GM23338 (cell line): ENCODE results near the gene RAD51B. TPM values are rescaled to one million over a fixed set of nuclear protein-coding genes. Genes with fewer than 3 reads are reported as not detected.

ENCODE experiments used
- ATAC-seq: fragments of 200-7000 bp; cut with Tn5 transposase; 3 replicates; pipeline ENCODE4 v1.9.1; 2020
- DNase-seq: peaks from one replicate; pipeline ENCODE4 v3.0.0-alpha.2; 2015; ENCODE audit warnings: low spot score
- H2AFZ ChIP-seq: fragments of 200-600 bp; sonication (generic); 2 replicates; pipeline ENCODE4 v1.8.0; 2016; ENCODE audit warnings: antibody characterized with exemption, mild to moderate bottlenecking, moderate library complexity
- H3F3A ChIP-seq: fragments of 200-600 bp; sonication (generic); replicated peaks from 2 replicates; pipeline ENCODE4 v1.8.0; 2017; ENCODE audit warnings: antibody characterized with exemption, mixed run types, low read depth
- H3K27ac ChIP-seq: fragments of 200-600 bp; sonication (generic); 2 replicates; pipeline ENCODE4 v1.6.1; 2016; ENCODE audit warnings: low read depth
- H3K27me3 ChIP-seq: fragments of 200-600 bp; sonication (generic); 2 replicates; pipeline ENCODE4 v1.8.0; 2016; ENCODE audit warnings: mild to moderate bottlenecking, mixed run types, moderate library complexity; ENCODE audit not compliant: insufficient read depth
- H3K36me3 ChIP-seq: fragments of 200-600 bp; sonication (generic); 2 replicates; pipeline ENCODE4 v1.8.0; 2016; ENCODE audit warnings: mild to moderate bottlenecking; ENCODE audit not compliant: insufficient read depth
- H3K4me1 ChIP-seq: fragments of 200-600 bp; sonication (generic); 2 replicates; pipeline ENCODE4 v1.8.0; 2016; ENCODE audit warnings: mild to moderate bottlenecking, moderate library complexity; ENCODE audit not compliant: insufficient read depth
- H3K4me2 ChIP-seq: fragments of 200-600 bp; sonication (generic); 2 replicates; pipeline ENCODE4 v1.7.1; 2017; ENCODE audit warnings: mixed run types
- H3K4me3 ChIP-seq: fragments of 200-600 bp; sonication (generic); 2 replicates; pipeline ENCODE4 v1.6.1; 2016; ENCODE audit warnings: mixed run types
- H3K79me2 ChIP-seq: fragments of 200-600 bp; sonication (generic); replicated peaks from 2 replicates; pipeline ENCODE4 v1.8.0; 2017; ENCODE audit warnings: mild to moderate bottlenecking; ENCODE audit not compliant: insufficient read depth
- H3K9me2 ChIP-seq: fragments of 200-600 bp; sonication (generic); 2 replicates; pipeline ENCODE4 v1.8.0; 2017; ENCODE audit not compliant: insufficient read depth
- H4K20me1 ChIP-seq: fragments of 200-600 bp; sonication (generic); replicated peaks from 2 replicates; pipeline ENCODE4 v1.8.0; 2017; ENCODE audit warnings: mild to moderate bottlenecking; ENCODE audit not compliant: insufficient read depth
- H3K27ac Mint-ChIP-seq: 2 replicates; pipeline ENCODE4 v1.8.0; 2020; ENCODE audit warnings: inconsistent platforms, mild to moderate bottlenecking, moderate library complexity, mixed read lengths
- H3K27me3 Mint-ChIP-seq: 3 replicates; pipeline ENCODE4 v1.8.0; 2022; ENCODE audit warnings: low read depth, mild to moderate bottlenecking, moderate library complexity, mixed read lengths, inconsistent platforms; ENCODE audit not compliant: insufficient read depth, poor library complexity
- H3K36me3 Mint-ChIP-seq: 3 replicates; pipeline ENCODE4 v1.8.0; 2021; ENCODE audit warnings: low read depth, mild to moderate bottlenecking, inconsistent platforms, moderate library complexity, mixed read lengths
- H3K4me1 Mint-ChIP-seq: 3 replicates; pipeline ENCODE4 v1.8.0; 2020; ENCODE audit warnings: mild to moderate bottlenecking, inconsistent platforms, mixed read lengths
- H3K4me3 Mint-ChIP-seq: 3 replicates; pipeline ENCODE4 v1.8.0; 2021; ENCODE audit warnings: moderate library complexity, mild to moderate bottlenecking, inconsistent platforms, mixed read lengths
- H3K9me3 Mint-ChIP-seq: 3 replicates; pipeline ENCODE4 v1.8.0; 2020; ENCODE audit warnings: moderate library complexity, mild to moderate bottlenecking, inconsistent platforms, mixed read lengths
- CREB1 ChIP-seq: fragments of 250-450 bp; sonication (Bioruptor Pico); IDR thresholded peaks from 2 replicates; pipeline ENCODE4 v1.5.0; 2020; ENCODE audit warnings: low read depth, mild to moderate bottlenecking, moderate library complexity
- CTCF ChIP-seq, 2 experiments: fragments of 200-600 bp in 1 of 2; sonication (generic) in 1 of 2; conservative IDR thresholded peaks; 2 replicates each; pipeline versions ENCODE4 v1.5.1 to v1.6.1; 2016 to 2017; ENCODE audit warnings: antibody characterized with exemption in 2 of 2, low read depth in 2 of 2, mild to moderate bottlenecking in 2 of 2, moderate library complexity in 1 of 2
- ETS1 ChIP-seq: IDR thresholded peaks from 2 replicates; pipeline ENCODE4 v1.6.1; 2016; ENCODE audit warnings: antibody characterized with exemption
- EZH2 ChIP-seq: fragments of 200-600 bp; sonication (generic); IDR thresholded peaks from one replicate; pipeline ENCODE4 v1.8.0; 2017; ENCODE audit warnings: antibody characterized with exemption, mild to moderate bottlenecking, low read depth; ENCODE audit not compliant: unreplicated experiment
- EZH2phosphoT487 ChIP-seq: fragments of 200-600 bp; sonication (generic); IDR thresholded peaks from one replicate; pipeline ENCODE4 v1.8.1; 2018; ENCODE audit warnings: antibody characterized with exemption; ENCODE audit not compliant: unreplicated experiment
- JUNB ChIP-seq: IDR thresholded peaks from one replicate; pipeline ENCODE4 v1.6.1; 2016; ENCODE audit warnings: antibody characterized with exemption; ENCODE audit not compliant: unreplicated experiment
- NANOG ChIP-seq: IDR thresholded peaks from 2 replicates; pipeline ENCODE4 v1.6.1; 2016; ENCODE audit warnings: antibody characterized with exemption, borderline replicate concordance
- POLR2AphosphoS5 ChIP-seq: IDR thresholded peaks from 2 replicates; pipeline ENCODE4 v1.6.1; 2016; ENCODE audit warnings: antibody characterized with exemption, low read depth
- REST ChIP-seq: IDR thresholded peaks from one replicate; pipeline ENCODE4 v1.6.1; 2018; ENCODE audit warnings: antibody characterized with exemption; ENCODE audit not compliant: unreplicated experiment
- STAT1 ChIP-seq: IDR thresholded peaks from one replicate; pipeline ENCODE4 v1.6.1; 2016; ENCODE audit warnings: antibody characterized with exemption; ENCODE audit not compliant: unreplicated experiment
- ZNF114 ChIP-seq: fragments of 250-450 bp; sonication (Bioruptor Pico); IDR thresholded peaks from 2 replicates; pipeline ENCODE4 v1.5.0; 2020; ENCODE audit warnings: mild to moderate bottlenecking, moderate library complexity
- ZNF331 ChIP-seq: fragments of 250-450 bp; sonication (Bioruptor Pico); IDR thresholded peaks from 2 replicates; pipeline ENCODE4 v1.5.0; 2020; ENCODE audit warnings: low read depth, mild to moderate bottlenecking, moderate library complexity
- polyA plus RNA-seq: library from polyadenylated mRNA; unstranded; fragments of >200 nt; fragmentation: Nextera tagmentation; extraction: Ambion mirVana; gene quantifications from 2 replicates; pipeline ENCODE4 v1.2.1, GENCODE V29; 2016
- total RNA-seq: library from RNA; depleted of rRNA; stranded (reverse); fragments of >200 nt; shearing (Covaris generic); gene quantifications from 2 replicates; pipeline ENCODE4 v1.2.3, GENCODE V29; 2014
- TF ChIP-seq, protein P1 (sequence below): fragments of 250-450 bp; sonication (Bioruptor Pico); IDR thresholded peaks from 2 replicates; pipeline ENCODE4 v1.5.0; 2020; ENCODE audit warnings: mild to moderate bottlenecking, moderate library complexity

RAD51B gene
- total and polyA plus RNA-seq, 2 experiments from 2014 or later, result 15.7 to 29.1 TPM

DNA sequence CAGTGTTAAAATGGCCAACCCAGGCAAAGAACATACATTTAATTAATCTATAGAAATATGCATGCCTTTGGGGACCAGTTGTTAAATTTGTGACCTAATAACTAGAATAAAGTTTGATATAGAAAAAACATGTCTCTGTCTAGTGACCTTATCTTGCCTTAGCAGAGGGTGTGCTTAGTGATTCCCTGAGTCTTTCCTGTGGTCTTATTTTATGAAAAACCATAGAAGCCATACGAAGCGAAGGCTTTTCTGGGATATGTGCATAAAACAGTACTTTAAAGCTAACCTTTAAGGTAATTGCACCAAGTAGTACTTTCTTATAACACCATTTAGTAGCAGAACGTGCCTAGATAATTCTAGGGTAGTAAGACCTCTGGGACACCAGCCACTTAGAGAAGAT lies 593.9 kb downstream of the RAD51B start:
- no peaks in the 10 kb centered on the region; the same call in 2 of the 3 replicates for H3K9me3 Mint-ChIP-seq
- H3K27ac ChIP-seq, result no peak overlapping the region
- no peak overlapping the region for H3K4me3 Mint-ChIP-seq
- no peaks in the 10 kb centered on the region for H3F3A ChIP-seq
- H2AFZ ChIP-seq, result no peak overlapping the region
- H3K36me3 ChIP-seq, result no peaks in the 10 kb centered on the region
- H3K4me3 ChIP-seq, result no peak overlapping the region
- H3K27me3 Mint-ChIP-seq, result peaks cover 2% of the 10 kb centered on the region
- no peak for TF ChIP-seq REST
- TF ChIP-seq CTCF (conservative IDR thresholded peaks at IDR 0.05; ENCODE audit: low read depth in 2 of 2), result no peak
- TF ChIP-seq, protein P1, sequence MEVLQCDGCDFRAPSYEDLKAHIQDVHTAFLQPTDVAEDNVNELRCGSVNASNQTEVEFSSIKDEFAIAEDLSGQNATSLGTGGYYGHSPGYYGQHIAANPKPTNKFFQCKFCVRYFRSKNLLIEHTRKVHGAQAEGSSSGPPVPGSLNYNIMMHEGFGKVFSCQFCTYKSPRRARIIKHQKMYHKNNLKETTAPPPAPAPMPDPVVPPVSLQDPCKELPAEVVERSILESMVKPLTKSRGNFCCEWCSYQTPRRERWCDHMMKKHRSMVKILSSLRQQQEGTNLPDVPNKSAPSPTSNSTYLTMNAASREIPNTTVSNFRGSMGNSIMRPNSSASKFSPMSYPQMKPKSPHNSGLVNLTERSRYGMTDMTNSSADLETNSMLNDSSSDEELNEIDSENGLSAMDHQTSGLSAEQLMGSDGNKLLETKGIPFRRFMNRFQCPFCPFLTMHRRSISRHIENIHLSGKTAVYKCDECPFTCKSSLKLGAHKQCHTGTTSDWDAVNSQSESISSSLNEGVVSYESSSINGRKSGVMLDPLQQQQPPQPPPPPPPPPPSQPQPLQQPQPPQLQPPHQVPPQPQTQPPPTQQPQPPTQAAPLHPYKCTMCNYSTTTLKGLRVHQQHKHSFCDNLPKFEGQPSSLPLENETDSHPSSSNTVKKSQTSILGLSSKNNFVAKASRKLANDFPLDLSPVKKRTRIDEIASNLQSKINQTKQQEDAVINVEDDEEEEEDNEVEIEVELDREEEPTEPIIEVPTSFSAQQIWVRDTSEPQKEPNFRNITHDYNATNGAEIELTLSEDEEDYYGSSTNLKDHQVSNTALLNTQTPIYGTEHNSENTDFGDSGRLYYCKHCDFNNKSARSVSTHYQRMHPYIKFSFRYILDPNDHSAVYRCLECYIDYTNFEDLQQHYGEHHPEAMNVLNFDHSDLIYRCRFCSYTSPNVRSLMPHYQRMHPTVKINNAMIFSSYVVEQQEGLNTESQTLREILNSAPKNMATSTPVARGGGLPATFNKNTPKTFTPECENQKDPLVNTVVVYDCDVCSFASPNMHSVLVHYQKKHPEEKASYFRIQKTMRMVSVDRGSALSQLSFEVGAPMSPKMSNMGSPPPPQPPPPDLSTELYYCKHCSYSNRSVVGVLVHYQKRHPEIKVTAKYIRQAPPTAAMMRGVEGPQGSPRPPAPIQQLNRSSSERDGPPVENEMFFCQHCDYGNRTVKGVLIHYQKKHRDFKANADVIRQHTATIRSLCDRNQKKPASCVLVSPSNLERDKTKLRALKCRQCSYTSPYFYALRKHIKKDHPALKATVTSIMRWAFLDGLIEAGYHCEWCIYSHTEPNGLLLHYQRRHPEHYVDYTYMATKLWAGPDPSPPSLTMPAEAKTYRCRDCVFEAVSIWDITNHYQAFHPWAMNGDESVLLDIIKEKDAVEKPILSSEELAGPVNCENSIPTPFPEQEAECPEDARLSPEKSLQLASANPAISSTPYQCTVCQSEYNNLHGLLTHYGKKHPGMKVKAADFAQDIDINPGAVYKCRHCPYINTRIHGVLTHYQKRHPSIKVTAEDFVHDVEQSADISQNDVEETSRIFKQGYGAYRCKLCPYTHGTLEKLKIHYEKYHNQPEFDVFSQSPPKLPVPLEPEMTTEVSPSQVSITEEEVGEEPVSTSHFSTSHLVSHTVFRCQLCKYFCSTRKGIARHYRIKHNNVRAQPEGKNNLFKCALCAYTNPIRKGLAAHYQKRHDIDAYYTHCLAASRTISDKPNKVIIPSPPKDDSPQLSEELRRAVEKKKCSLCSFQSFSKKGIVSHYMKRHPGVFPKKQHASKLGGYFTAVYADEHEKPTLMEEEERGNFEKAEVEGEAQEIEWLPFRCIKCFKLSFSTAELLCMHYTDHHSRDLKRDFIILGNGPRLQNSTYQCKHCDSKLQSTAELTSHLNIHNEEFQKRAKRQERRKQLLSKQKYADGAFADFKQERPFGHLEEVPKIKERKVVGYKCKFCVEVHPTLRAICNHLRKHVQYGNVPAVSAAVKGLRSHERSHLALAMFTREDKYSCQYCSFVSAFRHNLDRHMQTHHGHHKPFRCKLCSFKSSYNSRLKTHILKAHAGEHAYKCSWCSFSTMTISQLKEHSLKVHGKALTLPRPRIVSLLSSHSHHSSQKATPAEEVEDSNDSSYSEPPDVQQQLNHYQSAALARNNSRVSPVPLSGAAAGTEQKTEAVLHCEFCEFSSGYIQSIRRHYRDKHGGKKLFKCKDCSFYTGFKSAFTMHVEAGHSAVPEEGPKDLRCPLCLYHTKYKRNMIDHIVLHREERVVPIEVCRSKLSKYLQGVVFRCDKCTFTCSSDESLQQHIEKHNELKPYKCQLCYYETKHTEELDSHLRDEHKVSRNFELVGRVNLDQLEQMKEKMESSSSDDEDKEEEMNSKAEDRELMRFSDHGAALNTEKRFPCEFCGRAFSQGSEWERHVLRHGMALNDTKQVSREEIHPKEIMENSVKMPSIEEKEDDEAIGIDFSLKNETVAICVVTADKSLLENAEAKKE (CRISPR knock-in tag), result no peak
- TF ChIP-seq NANOG, result no peak
- no peak for TF ChIP-seq EZH2phosphoT487
- TF ChIP-seq EZH2, result no peak
- no peak for TF ChIP-seq CREB1 (CRISPR knock-in tag)
- no peak for TF ChIP-seq ZNF331 (CRISPR knock-in tag)
- no peak for TF ChIP-seq ZNF114 (CRISPR knock-in tag)
- TF ChIP-seq POLR2AphosphoS5, result no peak
- TF ChIP-seq STAT1, result no peak
- TF ChIP-seq JUNB, result no peak
- TF ChIP-seq ETS1, result no peak
- H3K27ac Mint-ChIP-seq, result no peak overlapping the region
- no peak overlapping the region for H3K4me2 ChIP-seq
- ATAC-seq (no peak), DNase-seq (no peak)
- H3K27me3 ChIP-seq, result no peaks in the 10 kb centered on the region
- H4K20me1 ChIP-seq, result no peaks in the 10 kb centered on the region
- no peaks in the 10 kb centered on the region for H3K36me3 Mint-ChIP-seq
- H3K4me1 ChIP-seq, result no peaks in the 10 kb centered on the region
- no peaks in the 10 kb centered on the region for H3K9me2 ChIP-seq
- H3K79me2 ChIP-seq, result no peaks in the 10 kb centered on the region
- H3K4me1 Mint-ChIP-seq, result peaks cover 6% of the 10 kb centered on the region
